ENCODE data around the gene HPCAL1. TPM values are rescaled to one million over a fixed set of nuclear protein-coding genes. Genes with fewer than 3 reads are reported as not detected.

The HPCAL1 gene
- total RNA-seq, 4 donors from 2014 or later, result 29.0 to 56.7 (median 34.5) TPM

DNA sequence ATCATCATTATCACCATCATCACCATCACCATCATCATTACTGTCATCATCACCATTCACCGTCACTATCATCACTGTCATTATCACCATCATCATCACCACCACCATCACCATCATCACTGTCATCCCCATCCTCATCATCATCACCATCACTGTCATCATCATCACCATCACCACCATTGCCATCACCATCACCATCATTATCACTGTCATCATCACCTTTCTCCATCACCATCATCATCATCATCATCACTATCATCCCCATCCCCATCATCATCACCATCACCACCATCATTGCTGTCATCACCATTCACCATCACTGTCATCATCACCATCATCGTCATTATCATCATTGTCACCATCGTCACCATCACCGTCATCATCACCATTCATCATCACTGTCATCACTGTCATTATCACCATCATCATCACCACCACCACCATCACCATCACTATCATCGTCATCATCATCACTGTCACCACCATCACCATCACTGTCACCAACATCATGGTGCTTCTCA, 9.8 kb downstream of the HPCAL1 start:
- no peak for TF ChIP-seq EP300 (IDR thresholded peaks at IDR 0.05)
- TF ChIP-seq POLR2A (IDR thresholded peaks at IDR 0.05), result no peak
- TF ChIP-seq CTCF (IDR thresholded peaks at IDR 0.05), result no peak
- 95 to 96% methylated on average over 5 of the region's 5 CpGs for WGBS, 2 donors
- Histone ChIP-seq H3K4me1 (peaks cover 0 to 7% (median 2%) of the 10 kb centered on the region in 4 donors), H3K9me3 (no peaks in the 10 kb centered on the region), H3K27me3 (no peaks in the 10 kb centered on the region), H3K36me3 (no peaks in the 10 kb centered on the region), H3K27ac (no peak overlapping the region), H3K4me3 (no peak overlapping the region)
- DNase-seq (ENCODE audit: low spot score in 2 of 2), result no peak

DNA sequence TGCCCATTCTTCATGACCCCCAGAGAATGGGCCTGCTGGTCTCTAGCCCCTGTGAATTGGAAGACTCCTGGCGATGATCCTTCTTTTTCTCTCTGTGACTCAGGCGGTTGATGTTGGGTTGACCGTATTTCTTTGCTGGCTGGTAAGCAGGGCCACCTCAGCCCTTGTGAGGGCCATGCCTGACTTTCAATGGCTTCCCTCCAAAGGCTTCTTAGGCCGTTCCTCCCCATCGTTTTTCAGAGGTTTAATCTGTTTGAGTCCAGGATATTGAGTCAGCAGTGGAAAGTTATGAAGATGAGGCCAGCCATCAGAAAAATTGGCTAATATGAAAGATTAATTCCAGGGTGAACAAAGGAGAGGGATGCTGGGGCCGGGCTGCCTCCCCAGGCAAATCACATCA, 13.6 kb downstream of the HPCAL1 start:
- Histone ChIP-seq H3K36me3 (no peaks in the 10 kb centered on the region), H3K27ac (no peak overlapping the region), H3K9me3 (no peaks in the 10 kb centered on the region), H3K4me1 (no peaks in the 10 kb centered on the region), H3K4me3 (no peak overlapping the region), H3K27me3 (no peaks in the 10 kb centered on the region)
- no peak for DNase-seq (ENCODE audit: low spot score in 2 of 2)
- WGBS, 2 donors, result 60 to 71% methylated on average over 6 of the region's 6 CpGs
- TF ChIP-seq POLR2A (IDR thresholded peaks at IDR 0.05) (no peak), EP300 (IDR thresholded peaks at IDR 0.05) (no peak)

DNA sequence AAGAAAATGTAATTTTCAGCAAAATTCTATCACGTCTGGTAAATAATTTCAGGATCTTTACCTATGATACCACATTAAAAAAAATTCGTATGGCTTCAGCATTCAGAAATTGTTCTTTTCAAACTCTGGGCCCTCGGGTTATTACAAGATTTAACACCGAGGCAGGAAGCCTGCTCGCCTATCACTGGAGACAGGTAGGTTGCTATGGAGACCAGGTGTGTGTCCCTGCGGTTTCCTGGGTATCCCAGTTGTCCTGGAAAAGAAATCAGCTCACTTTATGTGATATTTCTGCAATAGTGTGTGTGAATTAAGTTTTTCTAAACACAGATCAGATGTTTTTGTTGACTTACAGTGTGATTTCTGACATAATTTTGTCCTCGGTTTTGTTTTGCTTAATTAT, 14.2 kb downstream of the HPCAL1 start:
- TF ChIP-seq POLR2A (IDR thresholded peaks at IDR 0.05), result no peak
- no peaks in the 10 kb centered on the region for H3K27me3 ChIP-seq
- H3K4me3 ChIP-seq, result no peak overlapping the region
- no peaks in the 10 kb centered on the region for H3K9me3 ChIP-seq
- no peak for DNase-seq (ENCODE audit: low spot score in 2 of 2)
- H3K4me1 ChIP-seq, result no peaks in the 10 kb centered on the region
- no peaks in the 10 kb centered on the region for H3K36me3 ChIP-seq
- WGBS, 2 donors, result 84 to 85% methylated on average over 7 of the region's 7 CpGs
- no peak overlapping the region for H3K27ac ChIP-seq

- Histone ChIP-seq H3K36me3 (peaks cover 0 to 6% (median 0%) of the 10 kb centered on the region in 3 donors), H3K27ac (no peak overlapping the region), H3K4me1 (no peaks in the 10 kb centered on the region), H3K4me3 (no peak overlapping the region), H3K27me3 (no peaks in the 10 kb centered on the region), H3K9me3 (no peaks in the 10 kb centered on the region)
- TF ChIP-seq CTCF (IDR thresholded peaks at IDR 0.05), result no peak
- no peak for TF ChIP-seq POLR2A (IDR thresholded peaks at IDR 0.05)
- no peak for TF ChIP-seq EP300 (IDR thresholded peaks at IDR 0.05)
- no peak for DNase-seq (ENCODE audit: low spot score in 2 of 2)
- WGBS, 2 donors, result 41 to 51% methylated on average over 5 of the region's 5 CpGs
Observed at GRCh38 chr2:10317646-10318045, 14.9 kb downstream of the HPCAL1 start.

DNA sequence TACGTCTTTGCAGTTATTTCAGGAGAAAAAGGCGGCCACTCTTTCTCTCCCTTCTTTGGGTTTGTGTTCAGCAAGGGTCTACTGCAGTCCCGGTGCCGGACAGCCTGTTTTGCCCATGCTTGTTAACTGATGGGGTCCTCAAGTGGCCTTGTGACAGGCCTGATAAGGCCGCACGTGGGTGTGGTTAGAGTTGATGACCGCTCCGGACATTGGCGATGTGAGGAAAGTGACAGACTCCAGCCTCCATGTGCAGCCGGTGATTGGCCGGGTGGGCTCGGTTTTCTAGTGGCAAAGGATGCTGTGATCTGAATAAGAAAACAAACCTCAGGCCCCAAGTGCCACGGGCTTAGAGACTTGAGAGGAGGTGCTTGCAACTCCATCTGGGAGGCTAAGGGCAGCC, 15.6 kb downstream of the HPCAL1 start:
- H3K27me3 ChIP-seq, result no peaks in the 10 kb centered on the region

More for the DNA sequence above, 15.6 kb downstream of the HPCAL1 start:
- 92 to 93% methylated on average over 13 of the region's 13 CpGs for whole genome bisulfite sequencing, 2 donors
- no peak for DNase-seq (ENCODE audit: low spot score in 2 of 2)
- Histone ChIP-seq H3K9me3 (no peaks in the 10 kb centered on the region), H3K36me3 (peaks cover 0 to 11% (median 0%) of the 10 kb centered on the region in 3 donors), H3K4me1 (no peaks in the 10 kb centered on the region), H3K4me3 (no peak overlapping the region), H3K27ac (no peak overlapping the region)
- TF ChIP-seq CTCF (IDR thresholded peaks at IDR 0.05) (no peak), EP300 (IDR thresholded peaks at IDR 0.05) (no peak)

Measured in tibial nerve (tissue), 4 donors.